ENCODE results near the gene ZNG1F.
"Not testable (repeated sequence)": the region's sequence is repeated elsewhere in the genome, so short reads cannot be mapped to it uniquely, and the experiment has no call there.

The ZNG1F gene

DNA sequence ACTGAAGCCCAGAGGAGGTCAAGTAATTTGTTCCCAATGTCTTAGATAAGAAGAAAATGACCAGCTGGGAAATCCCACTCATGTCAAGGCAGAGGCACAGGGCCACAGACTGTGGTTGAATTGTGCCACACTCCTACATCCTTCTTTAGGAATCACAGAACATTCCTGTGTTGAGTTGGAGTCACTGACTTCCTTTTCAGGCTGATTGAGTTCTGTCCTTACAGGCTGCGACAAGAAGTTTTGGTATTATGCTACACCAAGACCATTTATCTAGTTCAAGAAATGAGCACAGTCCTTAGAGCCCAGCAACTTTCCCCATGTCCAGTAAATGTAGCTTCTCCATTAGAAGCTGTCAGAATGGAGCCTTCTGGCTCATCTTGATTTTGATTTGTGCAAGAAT, 98.7 kb downstream of the ZNG1F start:
- DNase-seq (ENCODE audit: low read depth, low spot score); H3K4me3 ChIP-seq (ENCODE audit: low read length): not testable (repeated sequence)

DNA sequence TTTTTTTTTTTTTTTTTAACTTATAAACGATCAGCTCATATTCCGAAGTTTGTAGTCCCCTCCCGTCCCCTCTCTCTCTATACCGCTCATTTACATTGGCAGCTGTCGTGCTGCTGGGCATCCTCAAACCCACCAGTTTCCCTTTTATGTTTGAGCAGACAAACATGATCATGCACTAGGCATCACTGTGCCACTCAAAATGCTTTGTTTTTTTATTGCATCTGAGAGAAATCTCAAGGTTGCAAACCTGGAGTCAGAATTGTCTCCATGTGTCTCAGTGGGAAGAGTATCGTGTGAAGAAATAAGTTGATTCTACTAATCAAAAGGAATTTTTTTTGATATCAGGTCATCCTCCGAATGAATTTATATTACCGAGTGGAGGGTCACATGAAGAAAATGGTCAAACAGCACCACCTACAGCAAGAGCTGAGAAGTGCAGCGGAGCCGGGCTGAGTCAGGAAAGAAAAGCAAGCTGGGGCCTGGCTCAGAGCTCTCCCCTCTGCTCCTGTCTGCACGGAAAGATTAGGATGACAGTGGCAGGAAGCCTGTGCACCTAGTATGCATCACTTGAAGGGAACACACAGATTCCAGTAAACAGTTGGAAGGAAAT, 100.6 kb downstream of the ZNG1F start:
- not testable (repeated sequence) for DNase-seq (ENCODE audit: low read depth, low spot score); H3K4me3 ChIP-seq (ENCODE audit: low read length)

DNA sequence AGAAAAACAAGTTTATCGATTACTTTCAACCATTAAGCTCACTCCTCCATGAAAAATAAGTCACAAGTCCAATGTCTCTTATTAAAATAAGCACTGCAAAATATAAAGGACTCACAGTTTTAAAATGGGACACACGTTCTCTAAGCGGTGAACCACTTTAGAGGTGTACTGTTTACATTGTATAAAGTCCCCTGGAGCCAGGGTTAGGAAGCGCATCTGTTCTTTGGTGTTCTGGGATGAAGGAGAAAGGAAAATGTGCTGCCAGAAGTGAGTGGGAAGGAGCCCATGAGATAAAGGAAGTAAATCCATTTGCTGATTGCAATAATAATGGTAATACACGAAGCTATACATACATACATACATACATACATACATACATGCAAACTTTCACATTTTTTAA, 101.2 kb downstream of the ZNG1F start:
- not testable (repeated sequence) for DNase-seq (ENCODE audit: low read depth, low spot score); H3K4me3 ChIP-seq (ENCODE audit: low read length)

DNA sequence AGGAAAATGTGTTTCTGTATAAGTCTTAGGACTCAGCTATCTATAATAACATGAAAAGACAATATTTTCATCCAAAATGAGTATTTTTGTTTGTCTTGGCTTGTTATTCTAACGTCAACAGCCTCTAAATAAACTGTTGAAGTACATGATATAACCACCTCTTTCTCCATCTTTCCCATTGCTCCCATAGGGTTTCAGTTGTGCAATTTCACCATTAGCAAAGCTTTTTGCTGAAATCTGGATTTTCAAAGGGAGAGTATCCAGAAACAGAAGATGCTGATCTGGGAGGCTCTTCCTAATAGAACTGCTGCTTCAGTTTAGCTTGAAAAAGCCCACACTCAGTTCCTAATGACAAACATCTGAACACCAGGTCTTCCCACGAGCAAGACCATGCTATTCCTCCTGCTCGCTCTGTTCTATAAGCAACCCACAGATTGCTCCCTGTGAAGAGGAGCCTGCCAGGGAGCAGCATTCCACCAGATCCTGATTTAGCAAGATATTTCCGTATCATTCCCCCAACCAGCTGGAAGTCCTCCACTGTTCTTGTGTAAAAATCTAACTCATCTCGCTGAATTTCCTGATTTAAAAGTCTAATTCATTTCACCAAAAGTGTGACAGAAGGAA, 101.8 kb downstream of the ZNG1F start:
- H3K4me3 ChIP-seq (ENCODE audit: low read length); DNase-seq (ENCODE audit: low read depth, low spot score): not testable (repeated sequence)

DNA sequence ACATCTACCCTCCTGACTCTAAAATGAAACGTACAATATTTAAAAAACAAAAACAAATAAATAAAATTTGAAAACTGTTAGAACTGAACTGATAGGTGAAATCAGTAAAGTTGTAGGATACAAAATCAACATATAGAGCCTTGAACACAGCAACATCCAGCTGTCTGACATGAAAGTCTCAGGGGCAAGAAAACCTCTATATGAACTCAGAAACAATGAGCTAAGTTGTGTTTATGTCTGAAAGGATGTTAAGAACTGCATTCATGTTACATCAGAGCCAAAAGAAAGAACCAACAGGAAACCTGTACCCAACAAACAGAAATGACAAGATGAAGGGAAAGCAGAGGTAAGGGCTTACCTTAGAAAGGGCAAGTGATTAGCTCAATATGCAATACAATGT, 102.4 kb downstream of the ZNG1F start:
- not testable (repeated sequence) for DNase-seq (ENCODE audit: low read depth, low spot score); H3K4me3 ChIP-seq (ENCODE audit: low read length)

DNA sequence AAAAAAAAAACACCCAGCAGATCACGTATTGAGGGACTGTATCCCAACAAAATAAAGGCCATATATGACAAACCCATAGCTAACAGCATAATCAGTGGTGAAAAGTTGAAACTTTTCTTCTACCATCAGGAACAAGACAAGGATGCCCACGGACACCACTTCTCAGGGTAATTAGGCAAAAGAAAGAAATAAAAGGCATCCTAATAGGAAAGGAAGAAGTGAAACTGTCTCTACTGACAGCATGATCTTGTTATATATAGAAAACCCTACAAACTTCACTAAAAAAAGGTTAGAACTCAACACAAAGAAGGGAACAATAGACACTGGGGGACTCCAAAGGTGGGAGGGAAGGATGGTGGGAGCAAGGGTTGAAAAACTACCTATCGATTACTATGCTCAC, 102.9 kb downstream of the ZNG1F start:
- not testable (repeated sequence) for DNase-seq (ENCODE audit: low read depth, low spot score)

DNA sequence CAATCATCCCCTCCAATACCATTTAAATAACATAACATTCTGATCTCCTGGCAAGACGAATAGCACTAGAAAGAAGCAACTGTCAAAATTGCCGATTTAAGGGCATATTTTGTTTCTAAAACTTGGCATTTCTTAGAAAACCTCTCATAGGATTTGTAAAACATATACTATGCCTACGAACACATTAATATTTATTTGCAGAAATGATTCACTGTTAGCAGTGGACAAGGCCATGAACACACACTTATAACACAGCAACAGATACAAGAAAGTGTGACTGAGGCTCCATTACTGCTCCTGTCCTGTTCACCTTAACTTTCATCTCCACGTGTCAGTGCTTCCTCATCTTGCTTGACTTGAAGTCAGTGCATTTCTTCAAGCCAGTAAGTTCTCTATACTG, 106.8 kb downstream of the ZNG1F start:
- H3K4me3 ChIP-seq (ENCODE audit: low read length); DNase-seq (ENCODE audit: low read depth, low spot score): not testable (repeated sequence)

More for the DNA sequence above, 102.9 kb downstream of the ZNG1F start:
- not testable (repeated sequence) for H3K4me3 ChIP-seq (ENCODE audit: low read length)
